HG03342 (cell line): Measurements from ENCODE around the gene ACSF3.
"Not testable (repeated sequence)": the region's sequence is repeated elsewhere in the genome, so short reads cannot be mapped to it uniquely, and the experiment has no call there.

Source experiments
- ATAC-seq: cut with Tn5 transposase; IDR thresholded peaks from one replicate; pipeline ENCODE4 v1.9.1; 2021; ENCODE audit warnings: mild to moderate bottlenecking, moderate library complexity; ENCODE audit not compliant: unreplicated experiment

ACSF3 gene

DNA sequence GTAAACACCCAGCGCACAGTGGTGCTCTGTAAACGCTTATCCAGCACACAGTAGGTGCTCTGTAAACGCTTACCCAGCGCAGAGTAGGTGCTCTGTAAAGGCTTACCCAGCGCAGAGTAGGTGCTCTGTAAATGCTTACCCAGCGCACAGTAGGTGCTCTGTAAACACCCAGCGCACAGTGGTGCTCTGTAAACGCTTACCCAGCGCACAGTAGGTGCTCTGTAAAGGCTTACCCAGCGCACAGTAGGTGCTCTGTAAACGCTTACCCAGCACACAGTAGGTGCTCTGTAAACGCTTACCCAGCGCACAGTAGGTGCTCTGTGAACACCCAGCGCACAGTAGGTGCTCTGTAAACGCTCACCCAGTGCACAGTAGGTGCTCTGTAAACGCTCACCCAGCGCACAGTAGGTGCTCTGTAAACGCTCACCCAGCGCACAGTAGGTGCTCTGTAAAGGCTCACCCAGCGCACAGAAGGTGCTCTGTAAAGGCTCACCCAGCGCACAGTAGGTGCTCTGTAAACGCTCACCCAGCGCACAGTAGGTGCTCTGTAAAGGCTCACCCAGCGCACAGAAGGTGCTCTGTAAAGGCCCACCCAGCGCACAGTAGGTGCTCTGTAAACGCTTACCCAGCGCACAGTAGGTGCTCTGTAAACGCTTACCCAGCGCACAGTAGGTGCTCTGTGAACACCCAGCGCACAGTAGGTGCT lies 92.4 kb downstream of the ACSF3 start:
- not testable (repeated sequence) for ATAC-seq

GRCh38 chr16:89186593-89187031 lies 93.0 kb downstream of the ACSF3 start:
- not testable (repeated sequence) for ATAC-seq

DNA sequence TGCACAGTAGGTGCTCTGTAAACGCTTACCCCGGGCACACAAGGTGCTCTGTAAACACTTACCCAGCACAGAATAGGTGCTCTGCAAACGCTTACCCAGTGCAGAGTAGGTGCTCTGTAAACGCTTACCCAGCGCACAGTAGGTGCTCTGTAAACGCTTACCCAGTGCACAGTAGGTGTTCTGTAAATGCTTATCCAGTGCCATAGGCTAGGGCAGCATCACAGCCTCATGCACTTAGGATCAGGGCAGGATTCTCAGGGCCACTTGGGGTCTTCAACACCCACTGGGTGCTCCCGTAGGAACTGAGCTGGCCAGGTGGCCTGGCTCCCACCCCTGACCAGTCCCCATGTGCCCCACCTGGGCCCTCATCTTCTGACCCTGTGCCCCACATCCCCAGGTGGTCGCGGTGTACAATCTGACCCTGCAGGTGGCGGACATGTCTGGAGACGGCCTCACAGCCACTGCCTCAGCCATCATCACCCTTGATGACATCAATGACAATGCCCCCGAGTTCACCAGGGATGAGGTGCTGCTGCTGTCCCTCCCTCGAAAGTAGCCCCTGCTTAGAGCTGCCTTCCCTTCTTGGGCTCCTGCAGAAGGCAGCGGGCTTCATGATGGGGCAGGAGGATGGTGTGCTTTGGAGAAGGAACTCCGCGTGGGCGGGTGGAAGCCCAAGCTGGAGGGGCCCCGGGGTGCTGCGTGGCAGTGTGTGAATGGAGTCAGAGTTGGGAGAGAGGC lies 93.5 kb downstream of the ACSF3 start:
- no peak for ATAC-seq

DNA sequence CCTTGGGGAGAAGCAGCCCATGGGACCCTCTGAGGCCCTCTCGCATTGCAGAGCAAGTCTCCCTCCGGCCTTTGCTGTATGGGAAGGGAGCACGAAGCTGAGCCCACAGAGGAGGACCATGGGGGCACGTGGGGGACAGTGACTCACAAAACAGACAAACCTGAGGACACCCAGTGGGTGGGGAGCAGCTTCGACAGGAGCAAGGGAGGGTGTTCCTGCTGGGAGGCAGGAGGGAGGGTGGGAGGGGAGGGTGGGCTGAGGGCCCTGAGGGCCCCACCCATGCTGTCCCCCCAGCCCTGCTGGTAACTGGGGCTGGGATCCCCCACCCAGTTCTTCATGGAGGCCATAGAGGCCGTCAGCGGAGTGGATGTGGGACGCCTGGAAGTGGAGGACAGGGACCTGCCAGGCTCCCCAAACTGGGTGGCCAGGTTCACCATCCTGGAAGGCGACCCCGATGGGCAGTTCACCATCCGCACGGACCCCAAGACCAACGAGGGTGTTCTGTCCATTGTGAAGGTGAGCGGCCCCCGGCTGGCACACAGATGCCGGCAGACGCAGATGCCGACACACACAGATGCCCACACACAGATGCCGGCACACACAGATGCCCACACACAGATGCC lies 94.2 kb downstream of the ACSF3 start:
- ATAC-seq, result no peak

- not testable (repeated sequence) for ATAC-seq
Observed at GRCh38 chr16:89188471-89189357, 95.1 kb downstream of the ACSF3 start.

- ATAC-seq, result no peak
Observed at GRCh38 chr16:89189358-89190025, 95.8 kb downstream of the ACSF3 start.

DNA sequence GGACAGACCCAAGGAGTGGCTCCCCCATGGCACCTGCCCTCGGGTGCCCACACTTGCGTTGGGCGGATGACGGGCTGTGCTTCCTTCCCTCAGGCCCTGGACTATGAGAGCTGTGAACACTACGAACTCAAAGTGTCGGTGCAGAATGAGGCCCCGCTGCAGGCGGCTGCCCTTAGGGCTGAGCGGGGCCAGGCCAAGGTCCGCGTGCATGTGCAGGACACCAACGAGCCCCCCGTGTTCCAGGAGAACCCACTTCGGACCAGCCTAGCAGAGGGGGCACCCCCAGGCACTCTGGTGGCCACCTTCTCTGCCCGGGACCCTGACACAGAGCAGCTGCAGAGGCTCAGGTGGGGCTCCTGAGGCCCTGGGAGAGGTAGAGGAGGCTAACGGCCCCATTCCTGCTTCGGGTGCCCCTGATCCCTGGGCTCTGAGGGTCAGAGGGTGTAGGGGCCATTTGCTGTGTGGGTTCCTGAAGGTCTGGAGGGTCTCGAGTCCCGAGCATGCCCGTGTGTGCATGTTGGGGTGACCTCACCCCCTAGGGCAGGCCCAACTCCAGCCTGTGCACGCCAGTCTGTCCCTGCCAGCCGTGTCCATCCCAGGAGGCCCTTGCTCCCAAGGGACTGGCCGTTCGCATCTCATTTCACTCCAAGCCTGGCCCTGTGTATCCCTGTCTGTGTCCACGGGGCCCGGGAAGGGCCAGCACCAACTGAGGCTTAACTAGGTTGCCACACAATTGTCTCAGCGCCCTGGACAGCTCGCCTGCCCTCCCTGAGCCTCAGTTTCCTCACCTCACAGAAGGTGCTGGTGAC lies 96.7 kb downstream of the ACSF3 start:
- ATAC-seq, result no peak

DNA sequence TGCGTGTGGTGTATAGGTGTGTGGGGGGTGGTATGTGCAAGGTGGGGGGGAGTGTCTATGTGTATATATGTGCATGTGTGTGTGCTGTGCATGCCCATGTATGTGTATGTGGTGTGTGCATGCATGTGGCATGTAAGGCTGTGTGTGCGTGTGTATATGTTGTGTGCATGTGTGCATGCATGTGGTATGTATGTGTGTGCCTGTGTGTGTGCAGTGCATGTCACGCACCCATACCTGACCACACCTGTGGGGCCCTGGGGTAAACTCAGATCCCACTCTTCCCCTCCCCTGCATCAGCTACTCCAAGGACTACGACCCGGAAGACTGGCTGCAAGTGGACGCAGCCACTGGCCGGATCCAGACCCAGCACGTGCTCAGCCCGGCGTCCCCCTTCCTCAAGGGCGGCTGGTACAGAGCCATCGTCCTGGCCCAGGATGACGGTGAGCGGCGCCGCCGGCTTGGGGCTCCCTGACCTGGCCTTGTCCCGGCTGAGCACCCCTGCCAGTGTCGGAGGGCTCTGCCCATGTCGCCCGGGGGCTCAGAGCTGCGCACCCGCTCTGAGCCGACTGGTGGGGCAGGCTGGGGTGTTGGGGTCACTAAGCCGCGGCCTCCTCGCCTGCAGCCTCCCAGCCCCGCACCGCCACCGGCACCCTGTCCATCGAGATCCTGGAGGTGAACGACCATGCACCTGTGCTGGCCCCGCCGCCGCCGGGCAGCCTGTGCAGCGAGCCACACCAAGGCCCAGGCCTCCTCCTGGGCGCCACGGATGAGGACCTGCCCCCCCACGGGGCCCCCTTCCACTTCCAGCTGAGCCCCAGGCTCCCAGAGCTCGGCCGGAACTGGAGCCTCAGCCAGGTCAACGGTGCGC lies 97.6 kb downstream of the ACSF3 start:
- ATAC-seq, result no peak

DNA sequence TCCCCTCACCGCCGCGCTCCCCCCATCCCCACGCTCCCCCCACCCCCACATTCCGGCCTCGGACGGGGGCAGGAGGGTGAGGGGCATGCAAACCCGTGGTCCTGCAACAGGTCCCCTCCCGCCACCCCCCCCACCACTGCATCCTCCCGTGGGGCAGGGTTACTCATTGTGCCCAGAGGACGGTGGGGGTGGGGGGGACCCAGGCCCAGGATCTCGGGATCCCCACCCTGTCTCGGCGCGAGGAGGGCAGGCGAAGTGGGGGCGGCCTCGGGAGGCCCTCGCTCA lies 98.2 kb downstream of the ACSF3 start:
- ATAC-seq, result no peak

DNA sequence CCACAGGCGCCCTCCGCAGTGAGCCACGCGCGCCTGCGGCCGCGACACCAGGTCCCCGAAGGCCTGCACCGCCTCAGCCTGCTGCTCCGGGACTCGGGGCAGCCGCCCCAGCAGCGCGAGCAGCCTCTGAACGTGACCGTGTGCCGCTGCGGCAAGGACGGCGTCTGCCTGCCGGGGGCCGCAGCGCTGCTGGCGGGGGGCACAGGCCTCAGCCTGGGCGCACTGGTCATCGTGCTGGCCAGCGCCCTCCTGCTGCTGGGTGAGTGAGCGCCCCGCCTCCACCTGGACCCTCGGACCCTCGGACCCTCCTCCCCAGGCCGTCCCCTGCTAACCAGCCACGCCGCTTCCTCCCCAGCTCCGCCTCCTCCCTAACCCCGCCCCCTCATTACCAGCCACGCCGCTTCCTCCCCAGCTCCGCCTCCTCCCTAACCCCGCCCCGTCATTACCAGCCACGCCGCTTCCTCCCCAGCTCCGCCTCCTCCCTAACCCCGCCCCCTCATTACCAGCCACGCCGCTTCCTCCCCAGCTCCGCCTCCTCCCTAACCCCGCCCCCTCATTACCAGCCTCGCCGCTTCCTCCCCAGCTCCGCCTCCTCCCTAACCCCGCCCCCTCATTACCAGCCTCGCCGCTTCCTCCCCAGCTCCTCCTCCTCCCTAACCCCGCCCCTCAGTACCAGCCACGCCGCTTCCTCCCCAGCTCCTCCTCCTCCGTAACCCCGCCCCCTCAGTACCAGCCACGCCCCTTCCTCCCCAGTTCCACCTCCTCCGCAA lies 98.7 kb downstream of the ACSF3 start:
- ATAC-seq, result not testable (repeated sequence)

GRCh38 chr16:89192956-89193575 lies 99.4 kb downstream of the ACSF3 start:
- ATAC-seq, result no peak

GRCh38 chr16:89193576-89194293 lies 100.1 kb downstream of the ACSF3 start:
- ATAC-seq, result no peak

DNA sequence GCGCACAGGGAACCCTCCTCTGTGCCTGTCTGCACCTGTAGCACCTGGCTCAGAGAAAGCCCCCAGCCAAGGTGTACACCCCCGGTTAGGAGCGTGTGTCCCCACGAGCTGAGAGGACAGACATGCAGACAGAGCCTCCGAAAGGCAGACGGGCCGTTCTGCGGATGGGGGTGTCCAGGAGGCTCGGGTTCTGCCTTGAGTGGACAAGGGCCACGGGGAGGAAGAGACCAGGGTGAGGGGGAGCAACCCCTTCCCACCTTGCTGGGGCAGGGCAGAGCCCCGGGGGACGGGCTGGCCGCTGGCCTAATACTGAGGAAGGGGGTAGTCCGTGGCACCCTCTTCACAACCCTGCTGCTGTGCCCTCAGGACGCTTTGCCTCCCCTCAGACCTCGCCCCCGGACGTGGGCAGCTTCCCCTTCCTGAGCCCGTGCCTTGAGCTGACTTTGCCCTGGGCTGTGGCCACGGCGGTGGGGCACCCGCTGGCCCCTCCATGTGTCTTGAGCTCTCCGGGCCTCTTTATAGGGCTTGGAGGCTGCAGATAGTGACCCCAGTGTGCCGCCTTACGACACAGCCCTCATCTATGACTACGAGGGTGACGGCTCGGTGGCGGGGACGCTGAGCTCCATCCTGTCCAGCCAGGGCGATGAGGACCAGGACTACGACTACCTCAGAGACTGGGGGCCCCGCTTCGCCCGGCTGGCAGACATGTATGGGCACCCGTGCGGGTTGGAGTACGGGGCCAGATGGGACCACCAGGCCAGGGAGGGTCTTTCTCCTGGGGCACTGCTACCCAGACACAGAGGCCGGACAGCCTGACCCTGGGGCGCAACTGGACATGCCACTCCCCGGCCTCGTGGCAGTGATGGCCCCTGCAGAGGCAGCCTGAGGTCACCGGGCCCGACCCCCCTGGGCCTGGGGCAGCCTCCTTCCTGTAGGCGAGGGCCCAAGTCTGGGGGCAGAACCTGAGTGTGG lies 101.0 kb downstream of the ACSF3 start:
- ATAC-seq, result no peak

DNA sequence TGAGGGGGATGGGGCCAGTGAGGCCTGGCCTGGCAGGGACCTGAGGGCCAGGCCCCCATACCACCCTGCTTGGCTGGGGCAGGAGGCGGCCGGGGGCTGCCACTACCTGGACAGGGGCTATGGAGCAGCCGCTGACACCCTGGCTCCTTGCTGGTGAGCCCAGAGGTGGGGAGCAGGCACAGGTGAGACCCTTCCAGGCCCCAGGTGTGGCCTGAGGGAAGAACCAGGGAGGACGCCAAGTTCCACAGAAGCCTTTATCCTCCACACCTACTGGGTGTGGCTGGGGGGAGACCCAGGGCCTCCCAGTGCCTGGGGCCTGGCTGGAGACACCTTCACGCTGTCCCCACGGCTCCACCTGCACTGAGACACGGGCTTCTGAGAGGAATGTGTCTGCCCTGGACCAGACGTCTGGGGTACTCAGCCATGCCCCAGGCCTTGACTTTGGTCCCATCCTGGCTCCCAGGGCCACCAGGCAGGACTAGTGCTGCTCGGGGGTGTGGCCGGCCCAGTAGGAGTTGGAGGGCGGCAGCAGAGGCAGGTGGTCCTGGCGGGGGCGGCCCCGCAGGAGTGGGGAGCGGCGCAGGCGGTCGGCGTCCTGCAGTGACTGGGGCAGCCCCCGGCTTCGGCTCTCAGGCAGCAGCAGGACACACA lies 102.0 kb downstream of the ACSF3 start:
- no peak for ATAC-seq

- ATAC-seq, result no peak
Observed at GRCh38 chr16:89197033-89197632, 103.5 kb downstream of the ACSF3 start.
